GM19023 (cell line): Measurements from ENCODE around the gene LTBP2.

ENCODE experiments used
- ATAC-seq: cut with Tn5 transposase; IDR thresholded peaks from one replicate; pipeline ENCODE4 v1.9.1; 2021; ENCODE audit warnings: mild to moderate bottlenecking, moderate library complexity; ENCODE audit not compliant: unreplicated experiment

LTBP2 gene

DNA sequence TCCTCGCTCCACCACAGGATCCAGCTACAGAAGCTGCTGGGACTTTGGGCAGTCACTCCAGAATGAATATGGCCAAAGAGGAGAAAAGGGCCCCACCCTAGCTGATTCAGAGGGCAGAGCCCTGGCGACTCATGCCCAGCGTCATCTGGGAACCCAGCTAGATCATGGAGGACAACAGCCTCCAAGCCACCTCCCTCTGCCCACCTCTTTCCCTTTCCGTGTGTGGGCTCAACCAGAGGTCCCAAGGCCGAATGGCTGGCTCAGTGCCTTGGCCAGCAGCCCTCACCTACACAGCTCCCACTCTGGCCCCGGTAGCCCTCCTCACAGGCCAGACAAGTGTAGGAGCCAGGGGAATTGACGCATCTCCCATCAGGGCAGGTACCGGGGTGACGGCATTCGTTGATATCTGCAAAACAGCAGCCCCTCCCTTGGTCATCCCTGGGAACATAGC is 101.1 kb downstream of the LTBP2 start:
- ATAC-seq, result no peak

DNA sequence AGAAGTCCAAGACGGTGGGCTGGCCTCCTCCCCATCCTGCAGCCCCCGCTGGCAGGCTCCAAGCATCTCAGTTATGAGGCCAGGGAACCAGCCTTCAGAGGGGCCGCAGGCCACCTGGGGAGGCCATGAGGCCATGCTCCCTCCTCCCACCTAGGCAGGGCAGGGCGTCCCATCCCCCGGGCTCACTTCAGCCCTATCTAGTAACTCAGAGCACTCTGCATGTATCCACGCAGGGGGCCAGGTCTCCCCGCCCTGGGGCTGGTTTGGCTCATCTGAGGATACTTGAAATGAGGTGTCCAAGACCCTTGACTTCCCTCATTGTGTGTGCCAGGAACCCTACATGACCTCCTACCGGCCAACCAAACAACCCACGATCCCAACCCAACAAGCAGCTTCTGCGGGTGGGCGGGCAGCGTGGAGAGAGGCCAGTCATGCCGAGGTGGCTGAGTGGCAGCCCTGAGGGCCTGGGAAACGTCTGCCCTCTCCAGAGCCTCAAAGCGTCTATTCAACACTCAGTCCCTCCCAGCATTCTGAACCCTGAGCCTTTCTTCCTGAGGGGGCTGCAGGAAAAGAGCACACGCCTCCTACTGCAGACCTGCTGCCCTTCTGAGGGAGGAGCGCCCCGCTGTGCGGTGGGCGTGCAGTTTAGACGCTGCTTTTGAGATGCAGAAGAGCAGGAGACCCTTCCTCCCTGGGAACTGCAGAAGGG is 101.7 kb downstream of the LTBP2 start:
- ATAC-seq, result no peak

DNA sequence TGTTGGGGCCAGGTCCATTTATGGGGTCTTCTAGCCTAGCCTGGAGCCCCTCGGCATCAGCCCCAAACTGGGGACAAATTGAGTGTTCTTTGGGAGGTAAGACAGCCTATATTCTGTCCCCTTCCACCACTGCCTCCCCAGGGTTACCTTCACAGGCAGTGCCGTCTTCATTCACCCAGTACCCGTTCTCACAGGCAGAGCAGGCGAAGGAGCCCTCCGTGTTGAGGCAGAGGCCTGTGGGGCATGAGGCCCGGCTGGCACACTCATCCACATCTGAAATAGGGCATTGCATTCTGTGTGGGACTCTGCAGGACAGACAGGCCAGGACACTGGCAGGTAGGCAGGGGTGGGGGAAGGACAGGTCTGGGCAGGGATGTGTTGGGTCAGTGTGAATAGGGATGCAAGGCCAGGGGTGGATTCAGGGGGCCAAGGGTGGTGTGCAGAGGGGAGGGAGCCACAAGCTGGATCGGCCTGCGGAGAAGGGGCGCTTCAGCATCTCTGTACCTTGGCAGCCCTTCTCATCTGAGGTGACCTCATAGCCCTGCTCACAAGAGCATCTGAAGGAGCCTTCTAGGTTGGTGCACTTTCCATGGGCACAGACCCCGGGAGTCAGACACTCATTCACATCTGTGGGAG is 102.3 kb downstream of the LTBP2 start:
- no peak for ATAC-seq

GRCh38 chr14:74508844-74509428 is 103.1 kb downstream of the LTBP2 start:
- ATAC-seq, result no peak

DNA sequence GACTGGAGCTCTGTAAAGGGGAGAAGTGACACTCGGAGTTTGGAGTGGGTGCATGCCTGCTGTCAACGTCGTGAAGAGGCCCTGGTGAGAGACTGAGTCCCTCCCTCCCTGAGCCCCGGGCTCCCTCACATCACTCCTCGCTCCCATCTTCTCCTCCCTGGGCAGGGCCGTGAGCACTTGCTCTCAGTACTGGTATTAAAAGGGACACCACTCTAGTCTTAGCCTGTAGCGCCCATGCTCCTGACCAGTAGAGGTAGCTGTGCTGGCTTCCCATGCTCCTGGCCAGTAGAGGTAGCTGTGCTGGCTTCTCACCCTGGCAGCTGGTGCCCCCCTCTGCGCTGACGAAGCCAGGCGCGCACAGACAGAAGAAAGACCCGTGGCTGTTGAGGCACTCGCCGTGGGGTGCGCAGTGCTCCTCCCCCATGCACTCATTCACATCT is 103.7 kb downstream of the LTBP2 start:
- ATAC-seq, result no peak

- ATAC-seq, result no peak
Observed at GRCh38 chr14:74507840-74508239, 104.2 kb downstream of the LTBP2 start.

GRCh38 chr14:74507085-74507484 is 105.0 kb downstream of the LTBP2 start:
- ATAC-seq, result no peak

GRCh38 chr14:74506411-74506851 is 105.6 kb downstream of the LTBP2 start:
- ATAC-seq, result no peak

GRCh38 chr14:74505831-74506230 is 106.2 kb downstream of the LTBP2 start:
- no peak for ATAC-seq

GRCh38 chr14:74504874-74505720 is 106.9 kb downstream of the LTBP2 start:
- ATAC-seq, result no peak

- no peak for ATAC-seq
Observed at GRCh38 chr14:74504412-74504811, 107.6 kb downstream of the LTBP2 start.

DNA sequence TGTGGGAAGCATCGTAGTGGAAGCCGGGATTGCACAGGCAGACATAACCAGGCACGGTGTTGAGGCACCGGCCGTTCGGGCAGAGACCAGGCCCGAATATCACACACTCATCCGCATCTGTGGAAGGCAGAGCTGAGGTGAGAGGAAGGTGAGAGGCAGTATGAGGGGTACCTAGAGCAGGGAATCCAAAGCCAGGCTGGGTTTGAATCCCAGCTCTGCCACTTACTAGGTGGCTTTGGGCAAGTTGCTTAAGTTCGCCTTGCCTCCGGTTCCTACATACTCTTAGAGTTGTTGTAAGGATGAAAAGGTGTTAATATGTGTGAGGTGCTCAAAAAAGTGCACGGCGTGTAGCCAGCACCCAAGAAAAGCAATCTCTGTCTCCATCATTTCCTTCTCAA is 108.1 kb downstream of the LTBP2 start:
- ATAC-seq, result no peak

- no peak for ATAC-seq
Observed at GRCh38 chr14:74503291-74503937, 108.6 kb downstream of the LTBP2 start.

DNA sequence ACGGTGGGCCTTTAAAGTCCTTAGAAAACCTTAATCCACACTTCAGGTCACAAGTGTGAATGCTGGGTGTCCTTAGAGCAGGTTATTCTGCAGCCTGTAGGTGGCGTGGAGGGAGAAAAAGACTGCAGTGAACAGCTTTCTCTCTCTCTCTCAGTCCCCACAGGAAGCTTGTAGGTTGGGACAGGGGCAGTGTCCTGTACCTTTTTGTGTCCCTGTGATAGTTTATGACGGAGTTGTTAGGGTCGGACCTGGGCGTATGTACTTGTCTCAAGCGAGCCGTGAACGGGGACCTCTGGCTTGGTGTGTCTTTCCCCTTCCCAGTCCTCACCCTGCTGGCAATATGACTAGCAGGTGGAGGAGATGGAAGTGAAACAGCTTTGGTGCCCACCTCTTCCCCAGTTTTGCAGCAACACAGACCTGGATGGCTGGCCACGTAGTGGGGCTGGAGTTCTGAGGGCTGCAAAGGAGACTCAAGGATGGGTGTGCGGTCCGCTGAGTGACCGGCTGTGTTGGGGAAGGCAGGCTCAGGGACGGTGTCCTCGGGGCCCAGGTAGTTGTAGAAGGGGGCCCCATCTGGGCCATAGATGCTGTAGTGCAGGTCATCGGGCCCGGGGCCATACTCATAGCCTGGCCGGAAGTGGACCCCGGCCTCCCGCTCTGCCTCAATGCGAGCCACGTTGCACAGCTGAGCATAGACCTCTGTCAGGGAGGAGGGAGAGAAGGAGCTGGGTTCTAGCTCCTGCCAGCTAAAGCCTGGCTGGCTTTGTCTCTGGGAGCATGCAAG is 109.6 kb downstream of the LTBP2 start:
- ATAC-seq, result no peak

DNA sequence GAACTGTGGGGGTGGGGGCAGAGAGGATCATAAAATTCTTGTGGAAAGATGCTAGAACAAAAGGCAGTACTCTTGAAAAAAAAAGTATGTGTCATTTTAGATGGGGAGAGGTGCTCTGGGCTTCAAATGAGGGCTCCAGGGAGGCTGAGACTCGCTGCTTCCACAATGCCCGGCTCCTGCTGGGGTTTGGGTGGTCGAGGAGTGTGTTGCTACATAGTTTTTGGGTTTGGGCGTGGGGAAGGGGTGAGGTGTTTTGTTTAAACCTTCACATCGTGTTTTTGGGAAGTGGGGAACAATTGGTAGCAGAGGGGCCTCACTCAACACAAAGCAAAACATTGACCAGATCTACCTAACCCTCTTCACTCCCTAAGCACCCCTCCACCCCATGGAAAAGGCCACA is 110.3 kb downstream of the LTBP2 start:
- ATAC-seq, result no peak

DNA sequence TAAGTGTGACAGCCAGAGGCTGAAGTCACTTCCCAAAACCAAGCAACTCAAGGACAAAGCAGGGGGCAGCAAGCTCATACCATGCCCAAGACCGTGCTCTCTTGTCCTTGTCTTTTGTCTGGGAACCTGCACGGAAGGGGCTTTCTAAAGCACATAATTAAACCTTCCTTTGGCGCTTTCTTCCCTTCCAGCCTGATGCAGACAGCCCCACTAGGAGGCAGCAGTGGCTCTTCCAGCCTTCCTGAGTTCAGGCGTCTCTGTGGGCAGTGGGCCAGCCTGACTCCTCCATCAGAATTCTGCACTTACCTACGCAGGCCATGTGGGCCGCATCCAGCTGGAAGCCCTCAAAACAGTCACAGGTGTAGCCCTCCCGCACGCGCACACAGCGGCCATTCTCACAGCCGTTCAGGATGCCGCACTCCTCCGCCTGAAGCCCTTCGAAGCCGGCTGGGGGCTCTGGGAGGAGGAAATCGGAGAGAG is 110.9 kb downstream of the LTBP2 start:
- ATAC-seq, result no peak

DNA sequence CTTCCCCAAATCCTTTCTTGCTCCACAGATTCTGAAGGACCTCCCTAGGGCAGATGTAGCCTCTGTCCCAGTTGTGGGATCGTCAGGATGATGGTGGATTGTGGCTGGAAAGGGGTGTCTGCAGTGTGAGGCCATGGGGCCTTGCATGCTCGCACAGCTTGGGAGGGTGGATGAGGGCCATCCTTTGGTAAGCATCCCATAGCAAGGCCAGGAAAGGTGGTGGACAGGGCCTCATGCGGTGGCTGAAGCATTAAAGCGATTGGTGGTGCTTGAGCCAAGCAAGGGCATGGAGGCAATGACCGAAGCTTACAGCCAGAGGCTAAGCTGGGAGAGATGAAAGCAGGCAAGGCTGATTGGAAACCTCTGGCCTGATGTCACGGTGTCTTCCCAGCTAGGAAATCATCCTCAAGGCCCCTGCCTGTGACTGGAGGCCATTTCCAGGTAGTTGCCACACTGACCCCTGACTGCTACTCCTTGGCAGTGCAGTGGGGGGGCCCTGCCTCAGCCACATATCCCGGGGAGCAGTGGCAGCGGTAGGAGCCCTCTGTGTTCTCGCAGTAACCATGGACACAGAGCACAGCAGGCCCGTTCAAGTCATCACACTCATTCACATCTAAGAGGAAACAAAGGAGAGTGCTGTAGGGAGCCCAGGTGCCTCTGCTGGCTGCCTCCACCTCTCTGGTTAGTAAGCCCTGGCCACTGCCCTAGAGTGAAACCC is 111.5 kb downstream of the LTBP2 start:
- ATAC-seq, result no peak

DNA sequence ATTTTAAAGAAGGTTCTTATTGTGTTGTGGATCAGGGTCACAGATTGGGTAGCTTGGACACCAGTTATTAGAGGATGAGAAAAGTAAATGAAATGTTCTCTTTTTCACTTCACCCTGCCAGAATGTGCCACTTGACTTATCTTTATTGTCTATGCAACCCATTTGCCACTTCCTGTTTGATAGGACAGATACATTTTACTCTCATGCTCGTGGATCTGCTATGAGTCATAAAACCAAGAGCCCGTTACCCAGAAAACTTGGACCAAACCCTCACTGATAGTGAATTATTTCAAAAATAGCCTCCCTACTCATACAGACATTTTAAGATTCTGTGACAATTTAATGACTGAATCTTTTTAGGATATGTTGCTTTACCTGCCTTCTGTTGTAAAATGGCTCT is 116.7 kb downstream of the LTBP2 start:
- no peak for ATAC-seq
